Osteocyte (in vitro differentiated cells): ENCODE data around the gene CARMIL1. TPM values are rescaled to one million over a fixed set of nuclear protein-coding genes. Genes with fewer than 3 reads are reported as not detected.

Experiments
- DNase-seq: peaks from one replicate; pipeline ENCODE4 v3.0.0; 2021; ENCODE audit warnings: mixed read lengths; ENCODE audit not compliant: unreplicated experiment; ENCODE audit errors: extremely low spot score
- H3K27ac Mint-ChIP-seq: one replicate; pipeline ENCODE4 v1.8.0; 2021; ENCODE audit warnings: mild to moderate bottlenecking, mixed read lengths; ENCODE audit not compliant: unreplicated experiment
- H3K27me3 Mint-ChIP-seq: one replicate; pipeline ENCODE4 v1.8.0; 2021; ENCODE audit warnings: mixed read lengths; ENCODE audit not compliant: unreplicated experiment
- H3K36me3 Mint-ChIP-seq: one replicate; pipeline ENCODE4 v1.8.0; 2021; ENCODE audit warnings: mixed read lengths; ENCODE audit not compliant: unreplicated experiment
- H3K4me1 Mint-ChIP-seq: one replicate; pipeline ENCODE4 v1.8.0; 2021; ENCODE audit warnings: mixed read lengths; ENCODE audit not compliant: unreplicated experiment
- H3K4me3 Mint-ChIP-seq: one replicate; pipeline ENCODE4 v1.8.0; 2021; ENCODE audit warnings: mild to moderate bottlenecking, moderate library complexity, mixed read lengths; ENCODE audit not compliant: unreplicated experiment
- H3K9me3 Mint-ChIP-seq: one replicate; pipeline ENCODE4 v1.8.0; 2021; ENCODE audit warnings: mixed read lengths; ENCODE audit not compliant: unreplicated experiment
- total RNA-seq: library from RNA; stranded (reverse); gene quantifications from 2 replicates; pipeline ENCODE4 v1.2.1, GENCODE V29; 2021
- TF ChIP-seq, protein P1 (sequence below): fragments of 200-600 bp; sonication (generic); IDR thresholded peaks from 2 replicates; pipeline ENCODE4 v1.5.0; 2021; ENCODE audit warnings: antibody characterized with exemption, mild to moderate bottlenecking, moderate library complexity

The CARMIL1 gene
- total RNA-seq, 1 donor from 2014 or later = 14.9 TPM

DNA sequence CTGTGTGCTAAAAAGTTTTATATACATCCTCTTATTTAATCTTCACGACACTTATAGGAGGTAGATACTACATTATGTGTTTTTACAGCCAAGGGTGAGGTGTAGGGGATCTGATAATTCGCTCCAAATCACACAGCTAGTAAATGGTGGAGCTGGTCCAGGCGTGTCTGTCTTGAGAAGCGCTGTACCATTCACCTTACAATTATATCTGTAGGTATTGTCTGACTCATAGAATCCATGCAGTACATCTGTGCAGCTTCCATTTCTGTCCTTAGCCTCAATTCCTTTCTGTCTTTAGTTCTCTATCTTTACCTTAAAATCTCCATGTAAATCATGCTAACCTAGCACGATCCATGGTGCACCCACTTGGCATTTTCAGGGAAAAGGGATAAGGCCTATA, 120.7 kb downstream of the CARMIL1 start:
- no peak for DNase-seq
- peaks cover 2% of the 10 kb centered on the region for H3K4me1 Mint-ChIP-seq
- TF ChIP-seq, protein P1, sequence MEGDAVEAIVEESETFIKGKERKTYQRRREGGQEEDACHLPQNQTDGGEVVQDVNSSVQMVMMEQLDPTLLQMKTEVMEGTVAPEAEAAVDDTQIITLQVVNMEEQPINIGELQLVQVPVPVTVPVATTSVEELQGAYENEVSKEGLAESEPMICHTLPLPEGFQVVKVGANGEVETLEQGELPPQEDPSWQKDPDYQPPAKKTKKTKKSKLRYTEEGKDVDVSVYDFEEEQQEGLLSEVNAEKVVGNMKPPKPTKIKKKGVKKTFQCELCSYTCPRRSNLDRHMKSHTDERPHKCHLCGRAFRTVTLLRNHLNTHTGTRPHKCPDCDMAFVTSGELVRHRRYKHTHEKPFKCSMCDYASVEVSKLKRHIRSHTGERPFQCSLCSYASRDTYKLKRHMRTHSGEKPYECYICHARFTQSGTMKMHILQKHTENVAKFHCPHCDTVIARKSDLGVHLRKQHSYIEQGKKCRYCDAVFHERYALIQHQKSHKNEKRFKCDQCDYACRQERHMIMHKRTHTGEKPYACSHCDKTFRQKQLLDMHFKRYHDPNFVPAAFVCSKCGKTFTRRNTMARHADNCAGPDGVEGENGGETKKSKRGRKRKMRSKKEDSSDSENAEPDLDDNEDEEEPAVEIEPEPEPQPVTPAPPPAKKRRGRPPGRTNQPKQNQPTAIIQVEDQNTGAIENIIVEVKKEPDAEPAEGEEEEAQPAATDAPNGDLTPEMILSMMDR = no peak
- no peaks in the 10 kb centered on the region for H3K9me3 Mint-ChIP-seq
- H3K4me3 Mint-ChIP-seq = no peak overlapping the region
- no peaks in the 10 kb centered on the region for H3K36me3 Mint-ChIP-seq
- H3K27me3 Mint-ChIP-seq = no peaks in the 10 kb centered on the region
- no peak overlapping the region for H3K27ac Mint-ChIP-seq

DNA sequence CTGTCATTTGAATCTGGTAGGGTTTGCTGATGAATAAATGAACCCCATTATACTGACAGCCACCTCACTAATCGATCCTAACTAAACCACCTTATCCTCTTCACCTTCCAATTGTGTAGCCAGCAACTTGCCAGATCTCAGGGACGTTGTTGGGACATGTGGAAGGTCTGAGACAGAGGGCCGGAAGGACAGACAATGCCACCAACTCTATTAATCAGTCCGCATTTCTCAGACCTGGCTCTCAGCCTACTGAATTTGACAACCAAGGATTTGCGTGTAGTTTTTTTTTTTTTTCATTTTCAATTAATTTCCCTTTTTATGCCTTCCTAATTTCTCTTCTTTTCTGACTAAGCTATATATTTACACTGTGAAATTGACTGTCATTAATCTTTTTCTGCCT, 122.5 kb downstream of the CARMIL1 start:
- H3K27me3 Mint-ChIP-seq = no peaks in the 10 kb centered on the region
- no peak overlapping the region for H3K27ac Mint-ChIP-seq
- TF ChIP-seq, protein P1 = no peak
- DNase-seq = no peak
- no peak overlapping the region for H3K4me3 Mint-ChIP-seq
- H3K36me3 Mint-ChIP-seq = no peaks in the 10 kb centered on the region
- H3K4me1 Mint-ChIP-seq = peaks cover 3% of the 10 kb centered on the region
- H3K9me3 Mint-ChIP-seq = no peaks in the 10 kb centered on the region

DNA sequence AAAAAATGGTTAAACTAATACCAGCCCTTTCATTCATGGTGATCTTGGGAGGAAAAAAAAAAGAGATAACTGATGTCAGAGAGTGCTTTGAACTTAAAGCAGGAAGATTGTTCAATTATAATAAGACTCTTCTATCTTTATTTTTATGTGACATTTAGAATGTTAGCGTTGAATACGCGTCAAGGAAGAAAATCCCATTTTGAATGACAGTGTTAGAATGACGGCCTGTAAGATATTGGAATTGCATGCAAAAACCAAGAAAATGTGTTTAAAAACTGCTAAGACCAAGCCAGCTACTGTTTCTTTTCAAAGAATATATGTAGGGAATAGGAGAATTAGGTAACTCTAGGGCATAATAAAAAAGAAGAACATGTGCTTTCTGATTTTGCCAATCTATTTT, 123.0 kb downstream of the CARMIL1 start:
- Mint-ChIP-seq H3K4me1 (peaks cover 3% of the 10 kb centered on the region), H3K27me3 (no peaks in the 10 kb centered on the region), H3K9me3 (no peaks in the 10 kb centered on the region), H3K4me3 (no peak overlapping the region), H3K27ac (no peak overlapping the region), H3K36me3 (no peaks in the 10 kb centered on the region)
- TF ChIP-seq, protein P1 = no peak
- no peak for DNase-seq

DNA sequence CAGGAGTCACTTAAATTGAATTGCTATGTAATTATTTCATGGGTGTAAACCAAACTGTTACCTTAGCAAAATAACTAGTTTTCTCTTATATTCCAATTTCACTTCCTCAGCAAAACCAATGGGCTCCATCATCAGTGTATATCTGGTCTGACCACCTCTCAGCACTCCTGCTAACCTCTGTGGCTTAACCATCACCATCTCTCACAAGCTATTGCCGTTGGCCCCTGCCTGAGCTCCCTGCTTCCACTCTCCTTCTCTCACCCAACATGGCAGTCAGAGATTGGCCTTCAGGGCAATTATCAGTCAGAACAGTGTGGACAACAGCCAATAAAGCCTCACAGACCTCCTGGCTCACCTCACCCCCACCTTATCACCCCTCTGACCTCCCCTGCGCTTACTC, 124.0 kb downstream of the CARMIL1 start:
- Mint-ChIP-seq H3K4me3 (no peak overlapping the region), H3K9me3 (no peaks in the 10 kb centered on the region), H3K27me3 (no peaks in the 10 kb centered on the region), H3K4me1 (peaks cover 3% of the 10 kb centered on the region), H3K36me3 (no peaks in the 10 kb centered on the region), H3K27ac (no peak overlapping the region)
- DNase-seq = no peak
- TF ChIP-seq, protein P1 = no peak

DNA sequence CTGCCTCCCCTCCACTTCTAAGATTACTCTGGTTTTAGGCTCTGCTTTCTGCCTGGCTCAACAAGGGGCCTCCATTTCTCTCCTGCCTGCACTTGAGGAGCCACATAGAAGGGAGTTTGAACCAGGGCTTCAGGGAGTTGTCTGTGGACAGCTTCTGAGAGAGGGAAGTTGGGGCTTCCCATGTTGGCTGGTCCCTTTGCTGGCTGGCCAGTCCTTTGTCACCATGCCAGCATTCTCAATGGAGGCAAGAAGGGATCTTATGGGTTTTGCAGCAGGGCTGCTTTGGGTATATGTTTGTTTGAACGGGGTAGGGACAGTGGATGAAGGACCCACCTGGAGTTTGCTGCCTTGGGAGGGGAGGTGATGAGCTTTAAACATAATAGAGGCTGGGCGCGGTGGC, 124.9 kb downstream of the CARMIL1 start:
- no peaks in the 10 kb centered on the region for H3K36me3 Mint-ChIP-seq
- TF ChIP-seq, protein P1 = no peak
- DNase-seq = no peak
- H3K9me3 Mint-ChIP-seq = no peaks in the 10 kb centered on the region
- no peak overlapping the region for H3K4me3 Mint-ChIP-seq
- H3K4me1 Mint-ChIP-seq = peaks cover 3% of the 10 kb centered on the region
- no peak overlapping the region for H3K27ac Mint-ChIP-seq
- no peaks in the 10 kb centered on the region for H3K27me3 Mint-ChIP-seq
